Gastroesophageal sphincter (tissue), 4 donors: Measurements from ENCODE around the gene KLHL29. TPM values are rescaled to one million over a fixed set of nuclear protein-coding genes. Genes with fewer than 3 reads are reported as not detected.

Experiments
- ATAC-seq: fragments of 150-250 bp; one replicate; pipeline ENCODE4 v1.9.1; 2016; ENCODE audit warnings: mild to moderate bottlenecking, moderate library complexity
- H3K27ac ChIP-seq, 4 donors: fragments of 200-600 bp; sonication (generic) in 3 of 4; 1 replicate in 3 of 4; 2 replicates in 1 of 4; pipeline ENCODE4 v1.5.1; 2016 to 2019
- H3K27me3 ChIP-seq: fragments of 200-600 bp; sonication (generic); one replicate; pipeline ENCODE4 v1.5.1; 2019
- H3K36me3 ChIP-seq, 2 donors: fragments of 200-600 bp; sonication (generic); one replicate each; pipeline ENCODE4 v1.5.1; 2019; ENCODE audit warnings: control low read depth in 1 of 2
- H3K4me1 ChIP-seq, 3 donors: fragments of 200-600 bp; sonication (generic); 1 replicate in 2 of 3; 2 replicates in 1 of 3; pipeline ENCODE4 v1.5.1; 2016 to 2019; ENCODE audit warnings: control low read depth in 2 of 3
- H3K4me3 ChIP-seq, 2 donors: fragments of 200-600 bp; sonication (generic); one replicate each; pipeline ENCODE4 v1.5.1; 2019; ENCODE audit warnings: mild to moderate bottlenecking in 1 of 2, moderate library complexity in 1 of 2
- H3K9me3 ChIP-seq, 3 donors: fragments of 200-600 bp; sonication (generic); one replicate each; pipeline ENCODE4 v1.5.1; 2017 to 2019; ENCODE audit warnings: control low read depth in 2 of 3
- EP300 ChIP-seq: sonication (generic); formaldehyde crosslinking; IDR thresholded peaks from one replicate; pipeline ENCODE4 v1.6.1; 2017; ENCODE audit warnings: antibody characterized with exemption, mild to moderate bottlenecking
- POLR2A ChIP-seq, 2 donors: fragments of 450-650 bp; IDR thresholded peaks; one replicate each; pipeline ENCODE4 v1.6.1; 2017; ENCODE audit warnings: antibody characterized with exemption in 2 of 2, mild to moderate bottlenecking in 2 of 2, moderate library complexity in 1 of 2
- POLR2AphosphoS5 ChIP-seq: sonication (generic); formaldehyde crosslinking; IDR thresholded peaks from one replicate; pipeline ENCODE4 v1.6.1; 2017; ENCODE audit warnings: antibody characterized with exemption
- WGBS, 2 donors: methylation state at CpG; one replicate each; pipeline ENCODE4 v1.1.5; 2018; ENCODE audit warnings: low coverage in 1 of 2; 5-methylcytosine and 5-hydroxymethylcytosine counted together
- total RNA-seq, 4 donors: library from RNA; depleted of rRNA; stranded (reverse); fragments of >200 nt; gene quantifications; one replicate each; pipeline ENCODE4 v1.1.0, GENCODE V29; 2016
- TF ChIP-seq, protein P1 (sequence below), 4 experiments: fragments of 200-600 bp in 2 of 4; fragments of 450-650 bp in 2 of 4; sonication (generic) in 1 of 4; IDR thresholded peaks; one replicate each; pipeline ENCODE4 v1.5.1; 2017 to 2019; ENCODE audit warnings: antibody characterized with exemption in 4 of 4, mild to moderate bottlenecking in 2 of 4, moderate library complexity in 2 of 4

Gene KLHL29
- total RNA-seq, 4 donors from 2014 or later: 15.2 to 31.5 (median 24.2) TPM

DNA sequence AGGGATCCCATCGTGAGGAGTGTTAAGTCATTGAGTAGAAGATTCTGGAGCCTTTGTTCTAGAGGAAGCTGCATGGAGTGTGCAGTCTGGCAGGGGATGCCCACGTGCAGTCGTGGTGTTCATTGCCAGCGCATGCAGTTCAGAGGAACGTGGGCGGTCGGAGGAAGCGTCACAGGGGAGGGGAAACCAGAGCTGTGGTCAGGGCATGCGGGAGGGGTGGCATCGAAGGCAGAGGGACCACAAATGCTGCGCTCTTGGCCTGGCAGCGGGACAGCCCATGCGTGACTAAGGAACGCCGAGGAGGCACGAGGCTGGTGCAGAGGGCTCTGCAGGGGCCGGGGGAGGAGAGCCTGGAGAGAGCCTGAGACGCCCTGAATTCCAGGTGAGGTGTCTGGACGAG is 141.1 kb downstream of the KLHL29 start:
- Histone ChIP-seq H3K27ac (peak overlapping the region in 3 of 4 donors; percentile 92 to 93 (median 92)), H3K4me3 (no peak overlapping the region), H3K27me3 (no peaks in the 10 kb centered on the region), H3K36me3 (no peaks in the 10 kb centered on the region), H3K9me3 (no peaks in the 10 kb centered on the region), H3K4me1 (peaks cover 13 to 61% (median 25%) of the 10 kb centered on the region in 3 donors)
- no peak for TF ChIP-seq POLR2AphosphoS5
- TF ChIP-seq, protein P1, sequence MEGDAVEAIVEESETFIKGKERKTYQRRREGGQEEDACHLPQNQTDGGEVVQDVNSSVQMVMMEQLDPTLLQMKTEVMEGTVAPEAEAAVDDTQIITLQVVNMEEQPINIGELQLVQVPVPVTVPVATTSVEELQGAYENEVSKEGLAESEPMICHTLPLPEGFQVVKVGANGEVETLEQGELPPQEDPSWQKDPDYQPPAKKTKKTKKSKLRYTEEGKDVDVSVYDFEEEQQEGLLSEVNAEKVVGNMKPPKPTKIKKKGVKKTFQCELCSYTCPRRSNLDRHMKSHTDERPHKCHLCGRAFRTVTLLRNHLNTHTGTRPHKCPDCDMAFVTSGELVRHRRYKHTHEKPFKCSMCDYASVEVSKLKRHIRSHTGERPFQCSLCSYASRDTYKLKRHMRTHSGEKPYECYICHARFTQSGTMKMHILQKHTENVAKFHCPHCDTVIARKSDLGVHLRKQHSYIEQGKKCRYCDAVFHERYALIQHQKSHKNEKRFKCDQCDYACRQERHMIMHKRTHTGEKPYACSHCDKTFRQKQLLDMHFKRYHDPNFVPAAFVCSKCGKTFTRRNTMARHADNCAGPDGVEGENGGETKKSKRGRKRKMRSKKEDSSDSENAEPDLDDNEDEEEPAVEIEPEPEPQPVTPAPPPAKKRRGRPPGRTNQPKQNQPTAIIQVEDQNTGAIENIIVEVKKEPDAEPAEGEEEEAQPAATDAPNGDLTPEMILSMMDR (IDR thresholded peaks at IDR 0.05): no peak
- TF ChIP-seq POLR2A (IDR thresholded peaks at IDR 0.05): no peak
- TF ChIP-seq EP300: no peak
- no peak for ATAC-seq
- 68 to 100% methylated on average over 1 to 4 of the region's 19 CpGs for WGBS, 2 donors

DNA sequence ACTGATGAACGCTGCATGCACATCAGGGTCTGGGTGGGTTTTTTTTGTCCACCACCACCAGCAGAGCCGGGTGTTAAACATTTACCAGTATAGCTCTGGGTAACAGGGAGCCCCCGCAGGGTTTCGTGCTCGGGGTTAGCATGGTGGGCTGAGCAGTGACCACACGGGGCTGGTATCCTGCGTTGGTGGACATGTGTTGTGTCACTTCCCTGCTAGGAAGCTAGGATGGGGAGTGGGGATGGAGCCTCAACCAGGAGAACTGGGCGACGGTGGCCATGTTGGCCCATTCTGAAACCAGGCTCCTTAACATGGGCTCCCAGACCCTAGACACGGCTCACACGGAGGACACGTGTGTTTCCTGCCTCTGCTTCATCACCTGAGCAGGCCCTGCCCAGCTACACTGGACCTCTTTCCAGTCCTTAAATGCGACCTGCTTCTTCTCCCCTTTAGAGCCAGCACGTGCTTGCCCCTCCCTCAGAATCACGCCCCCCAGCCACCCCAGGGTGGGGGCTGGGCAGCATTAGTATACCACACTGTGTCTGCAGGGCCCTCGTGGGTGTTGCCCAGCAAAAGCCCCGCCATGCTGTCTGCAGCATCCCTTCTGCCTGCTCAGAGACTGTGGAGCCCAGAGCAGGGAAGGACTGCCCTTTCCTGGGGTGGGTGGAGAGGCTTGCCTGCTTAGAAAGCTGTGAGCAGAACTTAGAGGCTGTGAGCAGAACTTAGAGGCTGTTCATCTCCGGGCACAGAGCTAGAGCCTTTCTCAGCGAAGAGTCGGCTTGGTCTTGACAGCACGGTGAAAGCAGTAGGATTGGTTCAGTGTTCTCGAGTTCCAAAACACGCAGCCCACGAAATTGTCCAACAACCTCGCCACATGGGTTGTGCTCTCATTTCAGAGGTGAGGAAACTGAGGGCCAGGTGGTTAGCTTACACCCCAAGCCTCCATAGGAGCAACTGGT is 142.1 kb downstream of the KLHL29 start:
- 93% methylated on average over 13 of the region's 25 CpGs; no CpG with 5 or more reads in 1 of the 2 donors for WGBS, 2 donors
- Histone ChIP-seq H3K9me3 (no peaks in the 10 kb centered on the region), H3K27ac (peak overlapping the region in 2 of 4 donors; percentile 37 to 92), H3K4me1 (peaks cover 13 to 63% (median 27%) of the 10 kb centered on the region in 3 donors), H3K27me3 (no peaks in the 10 kb centered on the region), H3K4me3 (no peak overlapping the region), H3K36me3 (no peaks in the 10 kb centered on the region)
- no peak for ATAC-seq
- TF ChIP-seq, protein P1 (IDR thresholded peaks at IDR 0.05): no peak

DNA sequence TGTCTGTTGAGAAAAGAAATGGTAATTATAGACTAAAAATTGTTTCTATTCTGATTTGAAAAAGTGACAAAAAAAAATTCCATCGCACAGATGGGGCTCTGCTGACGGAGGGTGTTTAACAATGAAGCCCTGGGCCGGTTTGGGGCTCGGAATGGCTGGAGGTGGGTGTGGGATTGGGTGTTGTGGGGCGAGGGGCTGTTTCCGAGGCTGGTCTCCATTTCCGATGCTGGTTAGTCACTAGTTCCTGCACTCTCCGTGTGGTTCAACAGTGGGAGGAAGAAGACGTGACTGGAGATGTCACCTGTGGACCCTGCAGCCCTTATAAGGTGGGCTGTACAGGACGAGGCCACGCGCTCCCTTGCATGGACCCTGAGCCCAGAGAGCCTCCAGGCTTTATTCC is 143.2 kb downstream of the KLHL29 start:
- TF ChIP-seq, protein P1 (IDR thresholded peaks at IDR 0.05): no peak
- TF ChIP-seq POLR2A (IDR thresholded peaks at IDR 0.05): no peak
- TF ChIP-seq POLR2AphosphoS5: no peak
- TF ChIP-seq EP300: no peak
- no peak overlapping the region for H3K4me3 ChIP-seq
- H3K9me3 ChIP-seq: no peaks in the 10 kb centered on the region
- H3K4me1 ChIP-seq: peaks cover 10 to 63% (median 29%) of the 10 kb centered on the region in 3 donors
- no peaks in the 10 kb centered on the region for H3K36me3 ChIP-seq
- ATAC-seq: no peak
- WGBS, 2 donors: 90 to 100% methylated on average over 5 to 8 of the region's 12 CpGs
- no peaks in the 10 kb centered on the region for H3K27me3 ChIP-seq
- H3K27ac ChIP-seq: no peak overlapping the region

DNA sequence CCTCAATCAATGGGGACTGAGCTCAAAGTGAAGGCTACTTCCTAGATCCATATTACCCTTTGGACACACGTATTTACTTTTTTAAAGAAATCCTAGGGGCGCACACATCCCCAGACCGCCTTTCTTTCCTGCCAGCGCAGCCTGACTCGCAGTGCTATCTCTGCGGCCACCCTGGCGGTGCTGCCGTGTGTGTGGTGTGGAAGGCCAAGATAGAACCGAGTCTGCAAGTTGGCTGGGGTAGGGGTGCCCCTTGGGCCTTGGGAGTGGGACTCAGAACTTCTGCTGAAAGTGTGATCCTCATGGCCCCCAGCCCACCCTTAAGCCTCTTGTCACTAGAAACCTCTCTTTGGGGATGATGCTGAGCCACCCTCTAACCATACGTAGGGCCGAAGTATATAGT is 143.7 kb downstream of the KLHL29 start:
- Histone ChIP-seq H3K4me3 (no peak overlapping the region), H3K36me3 (no peaks in the 10 kb centered on the region), H3K4me1 (peaks cover 9 to 62% (median 28%) of the 10 kb centered on the region in 3 donors), H3K27me3 (no peaks in the 10 kb centered on the region), H3K27ac (no peak overlapping the region), H3K9me3 (no peaks in the 10 kb centered on the region)
- TF ChIP-seq POLR2A (IDR thresholded peaks at IDR 0.05): no peak
- TF ChIP-seq, protein P1 (IDR thresholded peaks at IDR 0.05): no peak
- no peak for TF ChIP-seq EP300
- no peak for TF ChIP-seq POLR2AphosphoS5
- no peak for ATAC-seq
- WGBS, 2 donors: 94% methylated on average over 3 of the region's 11 CpGs; no CpG with 5 or more reads in 1 of the 2 donors

DNA sequence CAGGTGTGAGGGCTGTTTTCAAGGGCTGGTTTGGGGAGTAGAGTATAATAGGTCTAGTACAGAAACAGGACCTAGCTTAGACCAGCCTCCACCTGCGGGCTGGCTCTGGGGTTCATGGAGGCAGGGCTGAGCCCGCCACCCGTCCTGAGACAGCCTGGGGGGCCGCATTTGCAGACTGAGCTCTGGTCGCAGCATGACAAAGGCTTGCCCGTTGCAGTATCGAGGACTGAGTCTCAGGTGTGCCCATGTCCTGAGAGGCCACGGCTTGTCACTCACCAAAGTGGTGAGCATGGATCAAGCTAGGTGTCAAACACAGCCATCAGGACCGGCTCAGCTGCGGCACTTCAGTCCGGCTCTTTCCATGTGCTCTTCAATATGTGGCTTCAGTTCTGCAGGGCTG is 144.7 kb downstream of the KLHL29 start:
- H3K9me3 ChIP-seq: no peaks in the 10 kb centered on the region
- TF ChIP-seq, protein P1 (IDR thresholded peaks at IDR 0.05): no peak
- TF ChIP-seq EP300 (no peak), POLR2A (IDR thresholded peaks at IDR 0.05) (no peak), POLR2AphosphoS5 (no peak)
- no peak overlapping the region for H3K27ac ChIP-seq
- peaks cover 4 to 52% (median 18%) of the 10 kb centered on the region in 3 donors for H3K4me1 ChIP-seq
- H3K4me3 ChIP-seq: no peak overlapping the region
- ATAC-seq: no peak
- WGBS, 2 donors: 100% methylated on average over 1 of the region's 11 CpGs; no CpG with 5 or more reads in 1 of the 2 donors
- no peaks in the 10 kb centered on the region for H3K36me3 ChIP-seq
- H3K27me3 ChIP-seq: no peaks in the 10 kb centered on the region
